H1 (cell line): ENCODE measurements around the gene PSME2. TPM values are rescaled to one million over a fixed set of nuclear protein-coding genes. Genes with fewer than 3 reads are reported as not detected.

Source experiments
- CBX8 ChIP-seq: fragments of 300-800, 300-1000 bp; sonication (generic); IDR thresholded peaks from 2 replicates; pipeline ENCODE4 v1.7.1; 2016; ENCODE audit warnings: low read depth, low read length, borderline replicate concordance
- CHD1 ChIP-seq: IDR thresholded peaks from 2 replicates; pipeline ENCODE4 v1.6.1; 2012; ENCODE audit warnings: low read depth, low read length, improper control_type of control experiment
- MAFK ChIP-seq: IDR thresholded peaks from 2 replicates; pipeline ENCODE4 v1.6.1; 2012; ENCODE audit warnings: low read depth, mild to moderate bottlenecking, improper control_type of control experiment, low read length
- polyA plus RNA-seq, 7 experiments: library from polyadenylated mRNA; depleted of rRNA in 3 of 7; stranded (reverse) in 5 of 7; unstranded in 2 of 7; fragments of >200 nt in 5 of 7; fragments of 200-250 nt in 2 of 7; gene quantifications; 1 replicate in 5 of 7; 2 replicates in 1 of 7; 4 replicates in 1 of 7; pipeline versions ENCODE4 v1.2.1 to v1.2.3, GENCODE V29; 2011 to 2013; ENCODE audit warnings: missing spikeins in 2 of 7, mixed read lengths in 2 of 7
- total RNA-seq: library from RNA; stranded (reverse); fragmentation: NEBNext Ultra II Directional; extraction: Animal tissue kit (Norgen Biotek cat#: 25700); gene quantifications from 2 replicates; pipeline ENCODE4 v1.2.1, GENCODE V29; 2021

PSME2 gene
- total and polyA plus RNA-seq, 2 of the 8 experiments (the other 6 are each of a cell fraction or from before 2014, with no cell fraction given): 71.8 to 111 TPM

GRCh38 chr14:24192933-24193332, 46.5 kb upstream of the PSME2 start (continued):
- TF ChIP-seq MAFK (no peak), CHD1 (no peak), CBX8 (no peak)
